HG03103 (cell line): ENCODE results near the gene LZTS2.
"Not testable (repeated sequence)": the region's sequence is repeated elsewhere in the genome, so short reads cannot be mapped to it uniquely, and the experiment has no call there.

ENCODE experiments used
- ATAC-seq: cut with Tn5 transposase; IDR thresholded peaks from one replicate; pipeline ENCODE4 v1.9.1; 2021; ENCODE audit warnings: low read depth; ENCODE audit not compliant: unreplicated experiment

Gene LZTS2

GRCh38 chr10:101031128-101031795 lies 31.7 kb downstream of the LZTS2 start, which contains the start of the genes PDZD7 and SFXN3:
TSS of gene PDZD7 (minus strand) at chr10:101031129. CDS start at chr10:101030219, 910 bp downstream.
TSS of gene SFXN3 (plus strand) at chr10:101031234. CDS start at chr10:101034695, 3,461 bp downstream.
- peak; percentile 88 for ATAC-seq

- no peak for ATAC-seq
These were observed 32.4 kb downstream of the LZTS2 start for GRCh38 chr10:101031796-101032636.

- ATAC-seq: no peak
These were observed 33.1 kb downstream of the LZTS2 start for GRCh38 chr10:101032637-101033224.

GRCh38 chr10:101033276-101033675 lies 33.7 kb downstream of the LZTS2 start:
- ATAC-seq: no peak

GRCh38 chr10:101034404-101034803 lies 34.8 kb downstream of the LZTS2 start:
- ATAC-seq: not testable (repeated sequence)

- no peak for ATAC-seq
These were observed 35.7 kb downstream of the LZTS2 start for GRCh38 chr10:101035314-101035713.

GRCh38 chr10:101035916-101036702 lies 36.5 kb downstream of the LZTS2 start:
- ATAC-seq: no peak

GRCh38 chr10:101036726-101037125 lies 37.1 kb downstream of the LZTS2 start:
- ATAC-seq: no peak

- ATAC-seq: no peak
These were observed 38.9 kb downstream of the LZTS2 start for GRCh38 chr10:101038484-101038883.

GRCh38 chr10:101040061-101040460 lies 40.5 kb downstream of the LZTS2 start:
- no peak for ATAC-seq

- ATAC-seq: no peak
These were observed 41.2 kb downstream of the LZTS2 start for GRCh38 chr10:101040851-101041250.

- no peak for ATAC-seq
These were observed 41.7 kb downstream of the LZTS2 start for GRCh38 chr10:101041252-101041761.

GRCh38 chr10:101042118-101042517 lies 42.5 kb downstream of the LZTS2 start:
- no peak for ATAC-seq

- ATAC-seq: peak; percentile 93
These were observed 43.2 kb downstream of the LZTS2 start for GRCh38 chr10:101042667-101043362.

- ATAC-seq: no peak
These were observed 43.7 kb downstream of the LZTS2 start for GRCh38 chr10:101043363-101043707.

- ATAC-seq: no peak
These were observed 44.5 kb downstream of the LZTS2 start for GRCh38 chr10:101044117-101044516.

GRCh38 chr10:101046332-101047238 lies 47.0 kb downstream of the LZTS2 start:
- no peak for ATAC-seq

GRCh38 chr10:101047268-101047667 lies 47.7 kb downstream of the LZTS2 start:
- no peak for ATAC-seq
